GM12878 (cell line): ENCODE results near the gene NCAM1. TPM values are rescaled to one million over a fixed set of nuclear protein-coding genes. Genes with fewer than 3 reads are reported as not detected.

Experiments used
- ATAC-seq: fragments of 200-7000 bp; cut with Tn5 transposase; 3 replicates; pipeline ENCODE4 v1.9.1; 2020; ENCODE audit warnings: mild to moderate bottlenecking, moderate library complexity
- BruUV-seq: library from RNA; stranded (reverse); fragments of 400-500 nt; replicated peaks from 2 replicates; lab custom pipeline; 2021; lab: Mats Ljungman, UMichigan
- CTCF ChIA-PET: fragments of 300-600 bp; sonication (Branson Sonifier 250); formaldehyde crosslinking; extraction: SDS; loops from one replicate; lab custom pipeline; 2021; ENCODE audit warnings: inconsistent platforms; lab: Yijun Ruan, JAX
- POLR2A ChIA-PET: fragments of 350-600 bp; formaldehyde crosslinking; extraction: SDS; loops from one replicate; lab custom pipeline; 2021; ENCODE audit warnings: inconsistent platforms; lab: Charles Lee
- RAD21 ChIA-PET: fragments of 300-600 bp; sonication (Branson Sonifier 250); formaldehyde crosslinking; loops from one replicate; lab custom pipeline; 2023; ENCODE audit warnings: antibody characterized with exemption; ENCODE audit not compliant: unreplicated experiment; lab: Charles Lee
- SMC1A ChIA-PET: fragments of 300-600 bp; sonication (Branson Sonifier 250); formaldehyde crosslinking; loops from one replicate; lab custom pipeline; 2023; ENCODE audit not compliant: unreplicated experiment, uncharacterized antibody; lab: Charles Lee
- DNase-seq: peaks from one replicate; pipeline ENCODE4 v3.0.0-alpha.2; 2011; ENCODE audit warnings: low read depth, low spot score
- FAIRE-seq: peaks from 3 replicates; lab custom pipeline; 2011; peaks lifted over from hg19 to GRCh38; lab: Jason Lieb, UNC
- H2AFZ ChIP-seq: 2 replicates; pipeline ENCODE4 v1.6.0; 2011; ENCODE audit warnings: low read depth, low read length, control low read depth; ENCODE audit not compliant: control insufficient read depth
- H3K27ac ChIP-seq: 2 replicates; pipeline ENCODE4 v1.5.1; 2011; ENCODE audit warnings: control low read depth; ENCODE audit not compliant: control insufficient read depth, insufficient read depth
- H3K27me3 ChIP-seq, 2 experiments: replicated peaks in 1 of 2; 2 replicates each; pipeline versions ENCODE4 v1.6.0 to v1.6.1; 2011; ENCODE audit warnings: low read length in 1 of 2; ENCODE audit not compliant: control insufficient read depth in 2 of 2, insufficient read depth in 2 of 2
- H3K36me3 ChIP-seq, 2 experiments: 2 replicates each; pipeline ENCODE4 v1.5.1; 2011; ENCODE audit warnings: low read length in 1 of 2; ENCODE audit not compliant: control insufficient read depth in 2 of 2, insufficient read depth in 2 of 2
- H3K4me1 ChIP-seq: 2 replicates; pipeline ENCODE4 v1.6.1; 2011; ENCODE audit warnings: mild to moderate bottlenecking, low read length, moderate library complexity, mixed read lengths; ENCODE audit not compliant: control insufficient read depth, insufficient read depth
- H3K4me2 ChIP-seq: 2 replicates; pipeline ENCODE4 v1.6.0; 2011; ENCODE audit warnings: control low read depth; ENCODE audit not compliant: control insufficient read depth, insufficient read depth
- H3K4me3 ChIP-seq: fragments of 200-600 bp; sonication (generic); 2 replicates; pipeline ENCODE4 v1.5.1; 2016
- H3K79me2 ChIP-seq: 2 replicates; pipeline ENCODE4 v1.6.0; 2011; ENCODE audit warnings: low read length; ENCODE audit not compliant: control insufficient read depth, insufficient read depth
- H3K9ac ChIP-seq: 2 replicates; pipeline ENCODE4 v1.8.0; 2011; ENCODE audit warnings: low read length, control low read depth, mixed read lengths; ENCODE audit not compliant: control insufficient read depth, insufficient read depth
- H3K9me3 ChIP-seq: replicated peaks from 3 replicates; pipeline ENCODE4 v1.5.1; 2011; ENCODE audit warnings: mild to moderate bottlenecking, low read length; ENCODE audit not compliant: control insufficient read depth, insufficient read depth
- H4K20me1 ChIP-seq: 2 replicates; pipeline ENCODE4 v1.6.0; 2011; ENCODE audit not compliant: control insufficient read depth, insufficient read depth
- ATF3 ChIP-seq: IDR thresholded peaks from 2 replicates; pipeline ENCODE4 v1.6.1; 2011; ENCODE audit warnings: low read depth, mild to moderate bottlenecking, low read length, moderate library complexity, borderline replicate concordance; ENCODE audit errors: extremely low read depth
- GATAD2B ChIP-seq: fragments of 450-650 bp; conservative IDR thresholded peaks from 2 replicates; pipeline ENCODE4 v1.6.1; 2017; ENCODE audit warnings: low read depth, mild to moderate bottlenecking, moderate library complexity
- MTA3 ChIP-seq: IDR thresholded peaks from 2 replicates; pipeline ENCODE4 v1.6.1; 2012; ENCODE audit warnings: low read length, inconsistent platforms, borderline replicate concordance
- MYB ChIP-seq: fragments of 150-350 bp; IDR thresholded peaks from 2 replicates; pipeline ENCODE4 v1.6.1; 2014; ENCODE audit warnings: mild to moderate bottlenecking, low read depth, low read length, borderline replicate concordance
- SRF ChIP-seq, 2 experiments: IDR thresholded peaks; 2 replicates each; pipeline ENCODE4 v1.6.1; 2011; ENCODE audit warnings: low read depth in 2 of 2, low read length in 2 of 2, mild to moderate bottlenecking in 1 of 2, moderate library complexity in 1 of 2
- SUPT20H ChIP-seq: IDR thresholded peaks from 2 replicates; pipeline ENCODE4 v1.6.1; 2011; ENCODE audit warnings: low read depth, mild to moderate bottlenecking, low read length, moderate library complexity, borderline replicate concordance; ENCODE audit not compliant: control insufficient read depth
- ZNF622 ChIP-seq: fragments of 450-650 bp; IDR thresholded peaks from 2 replicates; pipeline ENCODE4 v1.6.1; 2017; ENCODE audit warnings: mild to moderate bottlenecking, inconsistent platforms
- ZSCAN29 ChIP-seq: fragments of 450-650 bp; IDR thresholded peaks from 2 replicates; pipeline ENCODE4 v1.6.1; 2017; ENCODE audit warnings: mild to moderate bottlenecking, moderate library complexity
- WGBS: methylation state at CpG from one replicate; pipeline ENCODE4 v1.1.6; 2016; ENCODE audit warnings: low lambda C conversion rate; ENCODE audit not compliant: insufficient replicate concordance, insufficient coverage; ENCODE audit errors: missing lambda C conversion rate; 5-methylcytosine and 5-hydroxymethylcytosine counted together
- in situ Hi-C: fragments of 300-500 bp; cut with MboI; formaldehyde crosslinking; loops from 9 replicates; pipeline ENCODE4 v1.14.3; 2018; ENCODE audit warnings: mixed read lengths
- intact Hi-C: fragments of 100-400 bp; cut with micrococcal nuclease; formaldehyde crosslinking; loops from one replicate; pipeline ENCODE4 v1.14.2; 2022; ENCODE audit not compliant: unreplicated experiment
- polyA plus RNA-seq, 11 experiments: library from polyadenylated mRNA; depleted of rRNA in 4 of 11; unstranded in 6 of 11; stranded (reverse) in 5 of 11; fragments of >200 nt; fragmentation: Nextera tagmentation in 4 of 11; fragmentation: Illumina TruSeq in 1 of 11; extraction: Ambion mirVana in 4 of 11; extraction: Trizol in 1 of 11; gene quantifications; 1 replicate in 1 of 11; 2 replicates in 10 of 11; pipeline versions ENCODE4 v1.2.1 to v1.2.3, GENCODE V29; 2011 to 2016; ENCODE audit warnings: inconsistent platforms in 2 of 11, missing spikeins in 2 of 11, low read depth in 1 of 11
- total RNA-seq, 4 experiments: library from RNA; depleted of rRNA in 3 of 4; stranded (reverse); fragments of >200 nt in 3 of 4; fragmentation: Illumina TruSeq in 1 of 4; extraction: Trizol in 1 of 4; gene quantifications; 2 replicates each; pipeline versions ENCODE4 v1.2.1 to v1.2.3, GENCODE V29; 2013 to 2021
- TF ChIP-seq, protein P1 (sequence below): fragments of 150-350 bp; IDR thresholded peaks from 2 replicates; pipeline ENCODE4 v1.6.1; 2016; ENCODE audit warnings: low read depth, low read length
- TF ChIP-seq, protein P2 (sequence below): IDR thresholded peaks from 2 replicates; pipeline ENCODE4 v1.6.1; 2012; ENCODE audit warnings: improper control_type of control experiment, low read depth, low read length; ENCODE audit not compliant: insufficient replicate concordance
- TF ChIP-seq, protein P3 (sequence below): IDR thresholded peaks from 2 replicates; pipeline ENCODE4 v1.6.1; 2011; ENCODE audit warnings: borderline replicate concordance, low read depth, mild to moderate bottlenecking, moderate library complexity, low read length; ENCODE audit not compliant: insufficient read depth, poor library complexity, severe bottlenecking

NCAM1 gene
- total and polyA plus RNA-seq, 10 of the 15 experiments (the other 5 are each of a cell fraction or from before 2014, with no cell fraction given): 0.10 to 0.23 (median 0.11) TPM; not detected in 7

DNA sequence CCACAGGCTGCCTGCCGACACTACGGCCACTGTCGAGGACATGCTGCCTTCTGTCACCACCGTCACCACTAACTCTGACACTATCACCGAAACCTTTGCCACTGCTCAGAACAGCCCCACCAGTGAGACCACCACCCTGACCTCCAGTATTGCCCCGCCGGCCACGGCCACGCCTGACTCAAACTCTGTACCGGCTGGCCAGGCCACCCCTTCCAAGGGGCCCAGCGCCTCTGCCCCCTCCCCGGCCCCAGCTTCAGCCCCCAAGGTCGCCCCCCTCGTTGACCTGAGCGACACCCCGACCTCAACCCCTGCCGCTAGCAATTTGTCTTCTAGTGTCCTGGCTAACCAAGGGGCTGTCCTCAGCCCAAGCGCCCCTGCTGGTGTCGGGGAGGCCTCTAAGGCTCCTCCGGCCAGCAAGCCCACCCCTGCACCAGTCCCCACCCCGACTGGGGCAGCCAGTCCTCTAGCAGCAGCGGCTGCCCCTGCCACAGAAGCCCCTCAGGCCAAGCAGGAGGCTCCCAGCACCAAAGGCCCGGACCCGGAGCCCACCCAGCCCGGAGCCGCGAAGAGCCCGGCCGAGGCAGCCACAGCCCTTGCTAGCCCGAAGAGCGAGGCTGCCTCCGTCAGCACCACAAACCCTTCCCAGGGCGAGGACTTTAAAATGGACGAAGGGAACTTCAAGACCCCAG, 311.9 kb downstream of the NCAM1 start:
- FAIRE-seq: no peak
- no TSS peak for BruUV-seq
- TF ChIP-seq ATF3: no peak
- TF ChIP-seq, protein P1, sequence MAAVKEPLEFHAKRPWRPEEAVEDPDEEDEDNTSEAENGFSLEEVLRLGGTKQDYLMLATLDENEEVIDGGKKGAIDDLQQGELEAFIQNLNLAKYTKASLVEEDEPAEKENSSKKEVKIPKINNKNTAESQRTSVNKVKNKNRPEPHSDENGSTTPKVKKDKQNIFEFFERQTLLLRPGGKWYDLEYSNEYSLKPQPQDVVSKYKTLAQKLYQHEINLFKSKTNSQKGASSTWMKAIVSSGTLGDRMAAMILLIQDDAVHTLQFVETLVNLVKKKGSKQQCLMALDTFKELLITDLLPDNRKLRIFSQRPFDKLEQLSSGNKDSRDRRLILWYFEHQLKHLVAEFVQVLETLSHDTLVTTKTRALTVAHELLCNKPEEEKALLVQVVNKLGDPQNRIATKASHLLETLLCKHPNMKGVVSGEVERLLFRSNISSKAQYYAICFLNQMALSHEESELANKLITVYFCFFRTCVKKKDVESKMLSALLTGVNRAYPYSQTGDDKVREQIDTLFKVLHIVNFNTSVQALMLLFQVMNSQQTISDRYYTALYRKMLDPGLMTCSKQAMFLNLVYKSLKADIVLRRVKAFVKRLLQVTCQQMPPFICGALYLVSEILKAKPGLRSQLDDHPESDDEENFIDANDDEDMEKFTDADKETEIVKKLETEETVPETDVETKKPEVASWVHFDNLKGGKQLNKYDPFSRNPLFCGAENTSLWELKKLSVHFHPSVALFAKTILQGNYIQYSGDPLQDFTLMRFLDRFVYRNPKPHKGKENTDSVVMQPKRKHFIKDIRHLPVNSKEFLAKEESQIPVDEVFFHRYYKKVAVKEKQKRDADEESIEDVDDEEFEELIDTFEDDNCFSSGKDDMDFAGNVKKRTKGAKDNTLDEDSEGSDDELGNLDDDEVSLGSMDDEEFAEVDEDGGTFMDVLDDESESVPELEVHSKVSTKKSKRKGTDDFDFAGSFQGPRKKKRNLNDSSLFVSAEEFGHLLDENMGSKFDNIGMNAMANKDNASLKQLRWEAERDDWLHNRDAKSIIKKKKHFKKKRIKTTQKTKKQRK: no peak
- TF ChIP-seq ZNF622: no peak
- no peak for TF ChIP-seq ZSCAN29
- no peak for TF ChIP-seq SUPT20H
- TF ChIP-seq MYB: no peak
- no peak for TF ChIP-seq MTA3
- TF ChIP-seq SRF (IDR thresholded peaks at IDR 0.05; ENCODE audit: low read depth in 2 of 2, low read length in 2 of 2): no peak
- TF ChIP-seq, protein P2, sequence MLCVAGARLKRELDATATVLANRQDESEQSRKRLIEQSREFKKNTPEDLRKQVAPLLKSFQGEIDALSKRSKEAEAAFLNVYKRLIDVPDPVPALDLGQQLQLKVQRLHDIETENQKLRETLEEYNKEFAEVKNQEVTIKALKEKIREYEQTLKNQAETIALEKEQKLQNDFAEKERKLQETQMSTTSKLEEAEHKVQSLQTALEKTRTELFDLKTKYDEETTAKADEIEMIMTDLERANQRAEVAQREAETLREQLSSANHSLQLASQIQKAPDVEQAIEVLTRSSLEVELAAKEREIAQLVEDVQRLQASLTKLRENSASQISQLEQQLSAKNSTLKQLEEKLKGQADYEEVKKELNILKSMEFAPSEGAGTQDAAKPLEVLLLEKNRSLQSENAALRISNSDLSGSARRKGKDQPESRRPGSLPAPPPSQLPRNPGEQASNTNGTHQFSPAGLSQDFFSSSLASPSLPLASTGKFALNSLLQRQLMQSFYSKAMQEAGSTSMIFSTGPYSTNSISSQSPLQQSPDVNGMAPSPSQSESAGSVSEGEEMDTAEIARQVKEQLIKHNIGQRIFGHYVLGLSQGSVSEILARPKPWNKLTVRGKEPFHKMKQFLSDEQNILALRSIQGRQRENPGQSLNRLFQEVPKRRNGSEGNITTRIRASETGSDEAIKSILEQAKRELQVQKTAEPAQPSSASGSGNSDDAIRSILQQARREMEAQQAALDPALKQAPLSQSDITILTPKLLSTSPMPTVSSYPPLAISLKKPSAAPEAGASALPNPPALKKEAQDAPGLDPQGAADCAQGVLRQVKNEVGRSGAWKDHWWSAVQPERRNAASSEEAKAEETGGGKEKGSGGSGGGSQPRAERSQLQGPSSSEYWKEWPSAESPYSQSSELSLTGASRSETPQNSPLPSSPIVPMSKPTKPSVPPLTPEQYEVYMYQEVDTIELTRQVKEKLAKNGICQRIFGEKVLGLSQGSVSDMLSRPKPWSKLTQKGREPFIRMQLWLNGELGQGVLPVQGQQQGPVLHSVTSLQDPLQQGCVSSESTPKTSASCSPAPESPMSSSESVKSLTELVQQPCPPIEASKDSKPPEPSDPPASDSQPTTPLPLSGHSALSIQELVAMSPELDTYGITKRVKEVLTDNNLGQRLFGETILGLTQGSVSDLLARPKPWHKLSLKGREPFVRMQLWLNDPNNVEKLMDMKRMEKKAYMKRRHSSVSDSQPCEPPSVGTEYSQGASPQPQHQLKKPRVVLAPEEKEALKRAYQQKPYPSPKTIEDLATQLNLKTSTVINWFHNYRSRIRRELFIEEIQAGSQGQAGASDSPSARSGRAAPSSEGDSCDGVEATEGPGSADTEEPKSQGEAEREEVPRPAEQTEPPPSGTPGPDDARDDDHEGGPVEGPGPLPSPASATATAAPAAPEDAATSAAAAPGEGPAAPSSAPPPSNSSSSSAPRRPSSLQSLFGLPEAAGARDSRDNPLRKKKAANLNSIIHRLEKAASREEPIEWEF: no peak
- TF ChIP-seq, protein P3, sequence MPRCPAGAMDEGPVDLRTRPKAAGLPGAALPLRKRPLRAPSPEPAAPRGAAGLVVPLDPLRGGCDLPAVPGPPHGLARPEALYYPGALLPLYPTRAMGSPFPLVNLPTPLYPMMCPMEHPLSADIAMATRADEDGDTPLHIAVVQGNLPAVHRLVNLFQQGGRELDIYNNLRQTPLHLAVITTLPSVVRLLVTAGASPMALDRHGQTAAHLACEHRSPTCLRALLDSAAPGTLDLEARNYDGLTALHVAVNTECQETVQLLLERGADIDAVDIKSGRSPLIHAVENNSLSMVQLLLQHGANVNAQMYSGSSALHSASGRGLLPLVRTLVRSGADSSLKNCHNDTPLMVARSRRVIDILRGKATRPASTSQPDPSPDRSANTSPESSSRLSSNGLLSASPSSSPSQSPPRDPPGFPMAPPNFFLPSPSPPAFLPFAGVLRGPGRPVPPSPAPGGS: no peak
- TF ChIP-seq GATAD2B: no peak

More for the DNA sequence above, 311.9 kb downstream of the NCAM1 start:
- 63% methylated on average over 27 of the region's 34 CpGs for WGBS
- Histone ChIP-seq H3K79me2 (no peaks in the 10 kb centered on the region), H3K36me3 (no peaks in the 10 kb centered on the region), H3K9me3 (no peaks in the 10 kb centered on the region), H3K27ac (no peak overlapping the region), H3K27me3 (peaks cover 0 to 2% of the 10 kb centered on the region in 2 experiments; a peak in 3 of 4 replicates), H3K4me2 (no peak overlapping the region), H3K4me1 (no peaks in the 10 kb centered on the region), H4K20me1 (no peaks in the 10 kb centered on the region), H3K4me3 (no peak overlapping the region), H2AFZ (no peak overlapping the region), H3K9ac (no peak overlapping the region)
- ChIA-PET SMC1A (no interaction called here), RAD21 (no interaction called here), POLR2A (no interaction called here), CTCF (no interaction called here)
- ATAC-seq (no peak), DNase-seq (no peak)
- intact Hi-C loops: no loop called here
- in situ Hi-C loops: no loop called here
